Hepatocyte (in vitro differentiated cells): ENCODE results near the gene HOXD10. TPM values are rescaled to one million over a fixed set of nuclear protein-coding genes. Genes with fewer than 3 reads are reported as not detected.

Experiments
- DNase-seq: peaks from one replicate; pipeline ENCODE4 v3.0.0-alpha.2; 2016; ENCODE audit warnings: low spot score
- H2AFZ ChIP-seq: fragments of 200-600 bp; sonication (generic); 2 replicates; pipeline ENCODE4 v1.6.0; 2016; ENCODE audit warnings: antibody characterized with exemption, mild to moderate bottlenecking
- H3K27ac ChIP-seq: fragments of 200-600 bp; sonication (generic); 2 replicates; pipeline ENCODE4 v1.5.1; 2016; ENCODE audit warnings: mild to moderate bottlenecking
- H3K27me3 ChIP-seq: fragments of 200-600 bp; sonication (generic); 2 replicates; pipeline ENCODE4 v1.6.1; 2016
- H3K36me3 ChIP-seq: fragments of 200-600 bp; sonication (generic); replicated peaks from 2 replicates; pipeline ENCODE4 v1.5.1; 2016; ENCODE audit warnings: low read depth; ENCODE audit not compliant: insufficient read depth
- H3K4me1 ChIP-seq: fragments of 200-600 bp; sonication (generic); 2 replicates; pipeline ENCODE4 v1.5.1; 2016; ENCODE audit warnings: mild to moderate bottlenecking, moderate library complexity; ENCODE audit not compliant: insufficient read depth
- H3K4me2 ChIP-seq: fragments of 200-600 bp; sonication (generic); 2 replicates; pipeline ENCODE4 v1.6.0; 2016
- H3K4me3 ChIP-seq: fragments of 200-600 bp; sonication (generic); 2 replicates; pipeline ENCODE4 v1.5.1; 2016; ENCODE audit warnings: mild to moderate bottlenecking
- H3K79me2 ChIP-seq: fragments of 200-600 bp; sonication (generic); 2 replicates; pipeline ENCODE4 v1.6.0; 2017; ENCODE audit warnings: mild to moderate bottlenecking
- H3K9me2 ChIP-seq: fragments of 200-600 bp; sonication (generic); replicated peaks from 2 replicates; pipeline ENCODE4 v1.6.0; 2017; ENCODE audit warnings: mild to moderate bottlenecking; ENCODE audit not compliant: insufficient read depth
- H3K9me3 ChIP-seq: fragments of 200-600 bp; sonication (generic); 2 replicates; pipeline ENCODE4 v1.5.1; 2016; ENCODE audit warnings: low read depth, mild to moderate bottlenecking
- H4K20me1 ChIP-seq: fragments of 200-600 bp; sonication (generic); 2 replicates; pipeline ENCODE4 v1.6.0; 2016; ENCODE audit warnings: mild to moderate bottlenecking; ENCODE audit not compliant: insufficient read depth, poor library complexity, severe bottlenecking
- CTCF ChIP-seq: fragments of 200-600 bp; sonication (generic); IDR thresholded peaks from 2 replicates; pipeline ENCODE4 v1.5.1; 2016; ENCODE audit warnings: antibody characterized with exemption, mild to moderate bottlenecking; ENCODE audit not compliant: poor library complexity
- EZH2 ChIP-seq: fragments of 200-600 bp; sonication (generic); IDR thresholded peaks from 2 replicates; pipeline ENCODE4 v1.6.1; 2016; ENCODE audit warnings: antibody characterized with exemption, mild to moderate bottlenecking, borderline replicate concordance
- EZH2phosphoT487 ChIP-seq: fragments of 200-600 bp; sonication (generic); IDR thresholded peaks from one replicate; pipeline ENCODE4 v1.6.1; 2018; ENCODE audit warnings: antibody characterized with exemption, mild to moderate bottlenecking, low read depth, moderate library complexity; ENCODE audit not compliant: unreplicated experiment, severe bottlenecking
- WGBS: methylation state at CpG from one replicate; pipeline ENCODE4 v1.1.6; 2016; ENCODE audit warnings: low lambda C conversion rate; ENCODE audit errors: missing lambda C conversion rate; 5-methylcytosine and 5-hydroxymethylcytosine counted together
- polyA plus RNA-seq: library from polyadenylated mRNA; unstranded; fragments of >200 nt; fragmentation: Nextera tagmentation; extraction: Ambion mirVana; gene quantifications from 2 replicates; pipeline ENCODE4 v1.2.1, GENCODE V29; 2016
- total RNA-seq: library from RNA; depleted of rRNA; stranded (reverse); fragments of >200 nt; gene quantifications from 2 replicates; pipeline ENCODE4 v1.2.3, GENCODE V29; 2014

Gene HOXD10
- total and polyA plus RNA-seq, 2 experiments from 2014 or later, result 5.1 to 8.5 TPM

GRCh38 chr2:176164611-176165369 is 48.2 kb downstream of the HOXD10 start:
- Histone ChIP-seq H3K36me3 (no peaks in the 10 kb centered on the region), H3K4me3 (no peak overlapping the region), H4K20me1 (no peaks in the 10 kb centered on the region), H3K9me3 (no peaks in the 10 kb centered on the region), H3K4me2 (peak overlapping the region; percentile 70), H3K27me3 (peaks cover 100% of the 10 kb centered on the region), H2AFZ (peak overlapping the region; percentile 49), H3K27ac (no peak overlapping the region), H3K4me1 (peaks cover 21% of the 10 kb centered on the region), H3K79me2 (no peaks in the 10 kb centered on the region), H3K9me2 (no peaks in the 10 kb centered on the region)
- 2% methylated on average over 46 of the region's 52 CpGs for whole genome bisulfite sequencing
- TF ChIP-seq EZH2 (peak; percentile 100), EZH2phosphoT487 (peak; percentile 70), CTCF (no peak)
- DNase-seq, result no peak

- no peak for DNase-seq
- Histone ChIP-seq H2AFZ (peak overlapping the region; percentile 49), H3K79me2 (no peaks in the 10 kb centered on the region), H3K27ac (no peak overlapping the region), H3K27me3 (peaks cover 100% of the 10 kb centered on the region), H3K9me2 (no peaks in the 10 kb centered on the region), H3K4me3 (no peak overlapping the region), H3K36me3 (no peaks in the 10 kb centered on the region), H3K9me3 (no peaks in the 10 kb centered on the region), H3K4me1 (peaks cover 13% of the 10 kb centered on the region), H3K4me2 (peak overlapping the region; percentile 70), H4K20me1 (no peaks in the 10 kb centered on the region)
- WGBS, result 6% methylated on average over 26 of the region's 26 CpGs
- TF ChIP-seq CTCF, result no peak
- peak; percentile 72 for TF ChIP-seq EZH2phosphoT487
- TF ChIP-seq EZH2, result peak; percentile 80
These were observed 48.9 kb downstream of the HOXD10 start for GRCh38 chr2:176165370-176166050.

- no peak for DNase-seq
- H3K4me2 ChIP-seq, result no peak overlapping the region
- H3K4me3 ChIP-seq, result no peak overlapping the region
- H3K9me2 ChIP-seq, result no peaks in the 10 kb centered on the region
- no peaks in the 10 kb centered on the region for H3K79me2 ChIP-seq
- H3K27me3 ChIP-seq, result peaks cover 100% of the 10 kb centered on the region
- H2AFZ ChIP-seq, result no peak overlapping the region
- 27% methylated on average over 2 of the region's 2 CpGs for WGBS
- no peak overlapping the region for H3K27ac ChIP-seq
- TF ChIP-seq EZH2phosphoT487, result no peak
- no peak for TF ChIP-seq EZH2
- TF ChIP-seq CTCF, result no peak
- H3K4me1 ChIP-seq, result peaks cover 10% of the 10 kb centered on the region
- H4K20me1 ChIP-seq, result no peaks in the 10 kb centered on the region
- no peaks in the 10 kb centered on the region for H3K9me3 ChIP-seq
- no peaks in the 10 kb centered on the region for H3K36me3 ChIP-seq
These were observed 49.7 kb downstream of the HOXD10 start for GRCh38 chr2:176166272-176166671.
